ENCODE data around the gene NFATC1.

The NFATC1 gene

GRCh38 chr18:79511671-79512301 lies 116.1 kb downstream of the NFATC1 start:
- DNase-seq = no peak

GRCh38 chr18:79512461-79513380 lies 117.0 kb downstream of the NFATC1 start:
- no peak for DNase-seq

GRCh38 chr18:79513381-79514081 lies 117.8 kb downstream of the NFATC1 start:
- no peak for DNase-seq

- DNase-seq = no peak
These were observed 119.6 kb downstream of the NFATC1 start for GRCh38 chr18:79515331-79515730.

- no peak for DNase-seq
These were observed 120.2 kb downstream of the NFATC1 start for GRCh38 chr18:79515944-79516351.

GRCh38 chr18:79516441-79516931 lies 120.8 kb downstream of the NFATC1 start:
- DNase-seq = no peak

- DNase-seq = no peak
These were observed 121.6 kb downstream of the NFATC1 start for GRCh38 chr18:79517341-79517740.

- DNase-seq = no peak
These were observed 122.4 kb downstream of the NFATC1 start for GRCh38 chr18:79518028-79518682.

- no peak for DNase-seq
These were observed 123.0 kb downstream of the NFATC1 start for GRCh38 chr18:79518683-79519128.

- no peak for DNase-seq
These were observed 124.2 kb downstream of the NFATC1 start for GRCh38 chr18:79519751-79520477.

- no peak for DNase-seq
These were observed 125.0 kb downstream of the NFATC1 start for GRCh38 chr18:79520478-79521390.

GRCh38 chr18:79521416-79522205 lies 125.9 kb downstream of the NFATC1 start:
- DNase-seq = no peak

GRCh38 chr18:79522451-79523205 lies 126.9 kb downstream of the NFATC1 start:
- DNase-seq = no peak

GRCh38 chr18:79523206-79523735 lies 127.5 kb downstream of the NFATC1 start:
- no peak for DNase-seq

- no peak for DNase-seq
These were observed 128.0 kb downstream of the NFATC1 start for GRCh38 chr18:79523736-79524180.

GRCh38 chr18:79524181-79525078 lies 128.7 kb downstream of the NFATC1 start:
- DNase-seq = no peak

- no peak for DNase-seq
These were observed 130.1 kb downstream of the NFATC1 start for GRCh38 chr18:79525556-79526467.

Data from NCI-H82 (cell line).